HEK293T (cell line): Measurements from ENCODE around the gene GPBP1L1.
"Not testable (repeated sequence)": the region's sequence is repeated elsewhere in the genome, so short reads cannot be mapped to it uniquely, and the experiment has no call there.

Experiments used
- CTCF ChIA-PET: fragments of 350-600 bp; formaldehyde crosslinking; extraction: SDS; loops from one replicate; lab custom pipeline; 2021; ENCODE audit warnings: antibody characterized with exemption, inconsistent platforms; lab: Yijun Ruan, JAX
- POLR2A ChIA-PET: fragments of 350-600 bp; formaldehyde crosslinking; extraction: SDS; loops from one replicate; lab custom pipeline; 2020; ENCODE audit warnings: antibody characterized with exemption, inconsistent platforms; lab: Yijun Ruan, JAX
- DNase-seq: peaks from one replicate; pipeline ENCODE4 v3.0.0; 2012; ENCODE audit warnings: mixed read lengths; ENCODE audit errors: extremely low spot score
- ARNT ChIP-seq: fragments of 450-650 bp; IDR thresholded peaks from 2 replicates; pipeline ENCODE4 v1.6.1; 2017; ENCODE audit warnings: mild to moderate bottlenecking
- BHLHE40 ChIP-seq: fragments of 450-650 bp; IDR thresholded peaks from 2 replicates; pipeline ENCODE4 v1.6.1; 2016; ENCODE audit warnings: mild to moderate bottlenecking, moderate library complexity, borderline replicate concordance
- CTBP1 ChIP-seq: fragments of 450-650 bp; IDR thresholded peaks from 2 replicates; pipeline ENCODE4 v1.6.1; 2016; ENCODE audit warnings: borderline replicate concordance
- ELF4 ChIP-seq: fragments of 450-650 bp; IDR thresholded peaks from 2 replicates; pipeline ENCODE4 v1.6.1; 2017; ENCODE audit warnings: antibody characterized with exemption
- FOXA1 ChIP-seq: fragments of 450-650 bp; IDR thresholded peaks from 2 replicates; pipeline ENCODE4 v1.6.1; 2016; ENCODE audit warnings: mild to moderate bottlenecking
- FOXK2 ChIP-seq: fragments of 450-650 bp; IDR thresholded peaks from 2 replicates; pipeline ENCODE4 v1.6.1; 2016; ENCODE audit warnings: mild to moderate bottlenecking
- FOXM1 ChIP-seq: fragments of 450-650 bp; IDR thresholded peaks from 2 replicates; pipeline ENCODE4 v1.6.1; 2017; ENCODE audit warnings: mild to moderate bottlenecking, borderline replicate concordance
- HDGF ChIP-seq: fragments of 450-650 bp; IDR thresholded peaks from 2 replicates; pipeline ENCODE4 v1.6.1; 2017; ENCODE audit warnings: antibody characterized with exemption, borderline replicate concordance
- L3MBTL2 ChIP-seq: fragments of 450-650 bp; conservative IDR thresholded peaks from 2 replicates; pipeline ENCODE4 v1.6.1; 2016; ENCODE audit warnings: mild to moderate bottlenecking
- LEF1 ChIP-seq: fragments of 450-650 bp; IDR thresholded peaks from 2 replicates; pipeline ENCODE4 v1.6.1; 2017; ENCODE audit warnings: mild to moderate bottlenecking, borderline replicate concordance
- NFRKB ChIP-seq: fragments of 450-650 bp; IDR thresholded peaks from 2 replicates; pipeline ENCODE4 v1.6.1; 2016; ENCODE audit warnings: mild to moderate bottlenecking, moderate library complexity
- PKNOX1 ChIP-seq: fragments of 450-650 bp; IDR thresholded peaks from 2 replicates; pipeline ENCODE4 v1.6.1; 2016
- SP1 ChIP-seq: fragments of 450-650 bp; IDR thresholded peaks from 2 replicates; pipeline ENCODE4 v1.6.1; 2017
- SUZ12 ChIP-seq: fragments of 450-650 bp; IDR thresholded peaks from 2 replicates; pipeline ENCODE4 v1.6.1; 2016; ENCODE audit warnings: mild to moderate bottlenecking
- TARDBP ChIP-seq: fragments of 450-650 bp; IDR thresholded peaks from 2 replicates; pipeline ENCODE4 v1.6.1; 2016
- ZNF384 ChIP-seq: fragments of 450-650 bp; IDR thresholded peaks from 2 replicates; pipeline ENCODE4 v1.6.1; 2016

The GPBP1L1 gene

GRCh38 chr1:45686288-45687013 lies at the start of gene GPBP1L1:
Gene GPBP1L1, minus strand, starts transcription at chr1:45686533. Its CDS starts 27,446 bp downstream, at chr1:45659087.
- peak; percentile 92; the same call in 1 of the 2 replicates for TF ChIP-seq HDGF
- TF ChIP-seq L3MBTL2 = no peak; the same call in 1 of the 2 replicates
- POLR2A ChIA-PET = interaction anchor here (0.6 to 2.4 kb wide), 21 partner anchors 8 to 347 kb away, joined by 3 to 16 read pairs (median 5); partner anchors contain the start of genes IPP, MAST2, MUTYH and PRDX1
- peak; percentile 98 for DNase-seq
- CTCF ChIA-PET = interaction anchor here (0.8 to 1.0 kb wide), 2 partner anchors 62 to 353 kb away, joined by 3 to 6 read pairs; no protein-coding TSS in a partner anchor

- DNase-seq = no peak
- TF ChIP-seq TARDBP = no peak
- TF ChIP-seq ZNF384 = no peak
- no peak for TF ChIP-seq SUZ12
- no peak for TF ChIP-seq ARNT
- TF ChIP-seq FOXK2 = no peak
- TF ChIP-seq CTBP1 = no peak
- no peak for TF ChIP-seq PKNOX1
- TF ChIP-seq L3MBTL2 = no peak
- TF ChIP-seq ELF4 = no peak
- TF ChIP-seq LEF1 = no peak
- no peak for TF ChIP-seq FOXA1
- no peak for TF ChIP-seq HDGF
- TF ChIP-seq NFRKB = no peak
- TF ChIP-seq SP1 = no peak
- POLR2A ChIA-PET = interaction anchor here (1.1 kb wide), 1 partner anchor 43 kb away, joined by 3 read pairs; the partner anchor contains the start of gene TMEM69
- CTCF ChIA-PET = no interaction called here
Measured at GRCh38 chr1:45730780-45731319, 44.5 kb upstream of the GPBP1L1 start.

GRCh38 chr1:45730075-45730779 lies 43.9 kb upstream of the GPBP1L1 start:
- ChIA-PET CTCF (no interaction called here), POLR2A (no interaction called here)
- DNase-seq = no peak
- TF ChIP-seq BHLHE40 = no peak
- no peak for TF ChIP-seq NFRKB
- no peak for TF ChIP-seq SP1
- no peak for TF ChIP-seq ARNT
- no peak for TF ChIP-seq FOXM1
- TF ChIP-seq CTBP1 = no peak

GRCh38 chr1:45726007-45726406 lies 39.7 kb upstream of the GPBP1L1 start:
- POLR2A ChIA-PET, DNase-seq, CTCF ChIA-PET: not testable (repeated sequence)

- CTCF ChIA-PET = no interaction called here
- POLR2A ChIA-PET = no interaction called here
- TF ChIP-seq NFRKB (no peak), ZNF384 (no peak), SP1 (no peak), FOXM1 (no peak), HDGF (no peak), L3MBTL2 (no peak), ELF4 (no peak), FOXK2 (no peak), FOXA1 (no peak), BHLHE40 (no peak), SUZ12 (no peak), LEF1 (no peak), PKNOX1 (no peak), ARNT (no peak), TARDBP (no peak), CTBP1 (no peak)
- DNase-seq = no peak
Measured at GRCh38 chr1:45723248-45723930, 37.1 kb upstream of the GPBP1L1 start.

GRCh38 chr1:45722809-45723208 lies 36.5 kb upstream of the GPBP1L1 start:
- ChIA-PET CTCF (no interaction called here), POLR2A (no interaction called here)
- no peak for DNase-seq
- TF ChIP-seq FOXM1 (no peak), FOXA1 (no peak), ARNT (no peak), BHLHE40 (no peak), NFRKB (no peak), HDGF (no peak), CTBP1 (no peak), ZNF384 (no peak), SP1 (no peak), ELF4 (no peak), TARDBP (no peak), L3MBTL2 (no peak), LEF1 (no peak), SUZ12 (no peak), PKNOX1 (no peak), FOXK2 (no peak)
